HUES64 (cell line): Measurements from ENCODE around the gene POGLUT3. TPM values are rescaled to one million over a fixed set of nuclear protein-coding genes. Genes with fewer than 3 reads are reported as not detected.

Source experiments
- H3K27ac ChIP-seq: 2 replicates; pipeline ENCODE4 v1.7.0; 2013; ENCODE audit warnings: low read depth, low read length, inconsistent platforms
- H3K27me3 ChIP-seq: 2 replicates; pipeline ENCODE4 v1.6.1; 2013; ENCODE audit warnings: mild to moderate bottlenecking, low read length; ENCODE audit not compliant: insufficient read depth
- H3K36me3 ChIP-seq: 2 replicates; pipeline ENCODE4 v1.6.1; 2013; ENCODE audit warnings: mild to moderate bottlenecking, low read length; ENCODE audit not compliant: insufficient read depth
- H3K4me1 ChIP-seq: 2 replicates; pipeline ENCODE4 v1.6.1; 2013; ENCODE audit warnings: mild to moderate bottlenecking, low read length, moderate library complexity; ENCODE audit not compliant: insufficient read depth
- H3K4me3 ChIP-seq: 2 replicates; pipeline ENCODE4 v1.5.1; 2013; ENCODE audit warnings: mild to moderate bottlenecking, low read length, moderate library complexity
- H3K9ac ChIP-seq: 2 replicates; pipeline ENCODE4 v1.6.1; 2013; ENCODE audit warnings: mild to moderate bottlenecking, low read depth, low read length
- H3K9me3 ChIP-seq: 2 replicates; pipeline ENCODE4 v1.6.1; 2013; ENCODE audit warnings: low read depth, low read length; ENCODE audit not compliant: insufficient read depth
- WGBS: fragments of 150-250, 120-280 bp; methylation state at CpG from one replicate; pipeline ENCODE4 v1.1.7; 2013; ENCODE audit warnings: missing lambda C conversion rate; 5-methylcytosine and 5-hydroxymethylcytosine counted together
- polyA plus RNA-seq, 2 experiments: library from polyadenylated mRNA; stranded (reverse); fragments of 50-300 nt; gene quantifications; one replicate each; pipeline ENCODE4 v1.2.3, GENCODE V29; 2013

Gene POGLUT3, protein sequence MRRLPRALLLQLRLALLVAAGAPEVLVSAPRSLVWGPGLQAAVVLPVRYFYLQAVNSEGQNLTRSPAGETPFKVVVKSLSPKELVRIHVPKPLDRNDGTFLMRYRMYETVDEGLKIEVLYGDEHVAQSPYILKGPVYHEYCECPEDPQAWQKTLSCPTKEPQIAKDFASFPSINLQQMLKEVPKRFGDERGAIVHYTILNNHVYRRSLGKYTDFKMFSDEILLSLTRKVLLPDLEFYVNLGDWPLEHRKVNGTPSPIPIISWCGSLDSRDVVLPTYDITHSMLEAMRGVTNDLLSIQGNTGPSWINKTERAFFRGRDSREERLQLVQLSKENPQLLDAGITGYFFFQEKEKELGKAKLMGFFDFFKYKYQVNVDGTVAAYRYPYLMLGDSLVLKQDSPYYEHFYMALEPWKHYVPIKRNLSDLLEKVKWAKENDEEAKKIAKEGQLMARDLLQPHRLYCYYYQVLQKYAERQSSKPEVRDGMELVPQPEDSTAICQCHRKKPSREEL
- polyA plus RNA-seq (2013, experiment 1 of 2): 15.5 TPM
- polyA plus RNA-seq (2013, experiment 2 of 2): 19.8 TPM

DNA sequence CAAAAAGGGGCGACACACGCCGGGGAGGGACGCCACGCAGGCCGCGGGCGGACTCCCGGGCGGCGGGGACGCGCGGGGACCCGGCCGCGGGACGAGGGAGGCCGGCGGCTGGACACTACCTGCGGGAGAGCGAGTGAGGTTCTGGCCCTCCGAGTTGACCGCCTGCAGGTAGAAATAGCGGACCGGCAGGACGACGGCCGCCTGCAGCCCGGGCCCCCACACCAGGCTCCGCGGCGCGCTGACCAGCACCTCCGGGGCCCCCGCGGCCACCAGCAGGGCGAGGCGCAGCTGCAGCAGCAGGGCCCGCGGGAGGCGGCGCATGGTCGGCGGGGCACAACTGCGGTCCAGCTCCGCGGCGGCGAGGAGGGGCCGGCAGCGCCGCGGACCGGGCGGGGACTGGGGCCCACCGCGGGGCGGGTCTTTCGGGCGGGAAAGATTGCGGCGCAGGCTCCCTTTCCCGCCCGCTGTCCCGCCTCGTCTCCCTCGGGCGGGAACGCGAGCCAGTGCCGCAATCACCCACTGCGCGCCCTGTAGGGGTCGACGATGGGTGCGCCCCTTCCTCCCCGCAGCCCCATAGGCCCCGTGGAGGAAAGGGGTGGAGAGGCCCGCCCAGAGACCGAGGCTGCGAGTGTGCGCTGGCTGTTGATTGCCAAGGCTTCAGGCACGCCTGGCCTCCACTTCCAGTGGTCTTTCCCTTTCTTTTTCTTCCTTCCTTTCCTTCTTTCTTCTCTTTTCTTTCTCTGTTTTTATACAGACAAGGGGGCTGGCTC lies at the start of gene POGLUT3:
TSS of gene POGLUT3 (minus strand) at position 339 of the 770 bp plus-strand sequence. CDS start at position 321, 18 bp downstream.
- Histone ChIP-seq H3K27me3 (peaks cover 8% of the 10 kb centered on the region), H3K9ac (peak within 1 kb of the TSS; percentile 79), H3K4me3 (peak within 1 kb of the TSS; percentile 62), H3K9me3 (no peaks in the 10 kb centered on the region), H3K4me1 (peaks cover 10% of the 10 kb centered on the region; the same call in 1 of the 2 replicates), H3K36me3 (no peaks in the 10 kb centered on the region), H3K27ac (peak within 1 kb of the TSS; percentile 78)
- WGBS: 2% methylated on average over 84 of the region's 84 CpGs

- Histone ChIP-seq H3K9ac (no peak overlapping the region), H3K27ac (no peak overlapping the region), H3K27me3 (no peaks in the 10 kb centered on the region), H3K4me3 (no peak overlapping the region), H3K4me1 (no peaks in the 10 kb centered on the region), H3K9me3 (no peaks in the 10 kb centered on the region), H3K36me3 (no peaks in the 10 kb centered on the region)
- WGBS: 78% methylated on average over 5 of the region's 5 CpGs
Measured at GRCh38 chr11:108545909-108546501, 47.8 kb upstream of the POGLUT3 start.

DNA sequence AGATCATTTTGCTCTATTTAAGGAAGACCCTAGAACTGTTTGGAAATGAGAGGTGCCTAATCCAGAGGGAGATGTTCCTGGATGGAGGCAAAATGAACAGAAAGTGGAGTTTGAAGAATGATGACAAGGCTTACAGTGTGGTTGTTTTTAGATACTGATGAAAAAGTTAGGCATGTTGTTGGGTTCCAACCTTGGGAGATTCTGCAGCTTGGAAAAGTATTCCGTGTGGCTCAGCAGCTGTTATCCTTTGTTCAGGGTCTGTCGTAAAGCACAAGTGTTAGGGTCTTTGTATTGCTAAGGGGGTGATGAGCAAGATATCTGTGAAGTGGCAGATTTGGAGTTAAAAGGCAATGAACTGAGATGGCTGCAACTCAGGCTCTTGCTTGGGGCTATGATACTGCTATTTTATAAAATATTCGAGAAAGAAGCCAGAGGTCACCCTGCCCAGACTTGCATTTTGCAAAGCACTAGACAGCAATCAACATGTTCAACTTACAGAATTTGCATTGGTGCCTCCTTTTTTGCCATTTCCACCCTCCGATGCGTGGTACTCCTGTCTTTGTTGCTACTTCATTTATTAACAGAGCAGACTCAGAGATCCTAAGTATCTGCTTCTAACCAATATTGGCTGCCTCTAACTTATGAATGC lies 45.3 kb upstream of the POGLUT3 start:
- Histone ChIP-seq H3K36me3 (no peaks in the 10 kb centered on the region), H3K27ac (no peak overlapping the region), H3K9ac (no peak overlapping the region), H3K27me3 (no peaks in the 10 kb centered on the region), H3K9me3 (no peaks in the 10 kb centered on the region), H3K4me1 (peaks cover 11% of the 10 kb centered on the region; the same call in 1 of the 2 replicates), H3K4me3 (no peak overlapping the region)
- 79% methylated on average over 5 of the region's 5 CpGs for WGBS

GRCh38 chr11:108541531-108541930 lies 43.3 kb upstream of the POGLUT3 start:
- no peaks in the 10 kb centered on the region for H3K27me3 ChIP-seq
- no peak overlapping the region for H3K9ac ChIP-seq
- no peak overlapping the region for H3K27ac ChIP-seq
- peaks cover 12% of the 10 kb centered on the region; the same call in 1 of the 2 replicates for H3K4me1 ChIP-seq
- no peaks in the 10 kb centered on the region for H3K9me3 ChIP-seq
- no peak overlapping the region for H3K4me3 ChIP-seq
- no peaks in the 10 kb centered on the region for H3K36me3 ChIP-seq

DNA sequence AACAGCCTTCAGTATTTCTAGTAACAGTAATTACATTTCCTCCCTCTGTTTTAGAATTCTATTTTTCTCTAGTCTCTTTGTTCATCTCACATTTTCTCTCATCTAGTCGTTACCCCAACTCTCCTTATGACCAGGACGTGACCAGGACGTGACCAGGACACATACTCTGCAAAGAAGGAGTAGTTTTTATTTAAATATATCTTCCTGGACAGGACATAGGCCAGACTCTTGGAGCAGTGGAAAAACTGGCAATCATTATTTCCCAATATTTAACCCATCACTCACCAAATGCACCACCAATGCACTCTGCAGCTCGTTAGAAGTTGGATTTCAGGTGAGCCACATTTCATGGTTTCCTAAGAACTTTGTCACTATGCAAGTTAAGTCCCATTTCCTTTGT lies 40.3 kb upstream of the POGLUT3 start:
- Histone ChIP-seq H3K9me3 (no peaks in the 10 kb centered on the region), H3K4me3 (no peak overlapping the region), H3K27ac (no peak overlapping the region), H3K27me3 (no peaks in the 10 kb centered on the region), H3K4me1 (peaks cover 12% of the 10 kb centered on the region; the same call in 1 of the 2 replicates), H3K36me3 (no peaks in the 10 kb centered on the region), H3K9ac (no peak overlapping the region)
- 82% methylated on average over 2 of the region's 4 CpGs for WGBS

- Histone ChIP-seq H3K36me3 (no peaks in the 10 kb centered on the region), H3K9me3 (no peaks in the 10 kb centered on the region)
- WGBS: 87% methylated on average over 8 of the region's 8 CpGs
Measured at GRCh38 chr11:108538022-108538424, 39.8 kb upstream of the POGLUT3 start.

DNA sequence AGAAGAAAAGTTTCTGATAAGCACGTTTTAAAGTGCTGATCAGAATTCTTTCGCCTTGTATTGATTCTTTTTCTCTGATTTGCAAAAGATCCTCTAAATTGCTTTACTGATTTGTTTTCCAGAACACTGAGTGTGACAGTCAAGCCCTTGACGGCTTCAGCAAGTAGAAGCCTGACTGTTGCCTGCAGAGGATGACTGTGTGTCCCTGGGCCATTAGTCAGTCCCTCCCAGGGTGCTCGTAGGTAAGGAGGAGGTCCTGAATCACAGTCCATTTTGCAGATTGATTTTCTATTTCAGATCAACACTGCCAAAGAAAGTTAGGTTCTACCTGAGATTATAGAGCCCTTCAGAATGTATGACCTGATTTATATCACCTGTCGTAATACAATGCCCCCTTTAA lies 38.6 kb upstream of the POGLUT3 start:
- no peaks in the 10 kb centered on the region for H3K36me3 ChIP-seq
- 90% methylated on average over 5 of the region's 5 CpGs for WGBS
- no peaks in the 10 kb centered on the region for H3K9me3 ChIP-seq
- H3K27me3 ChIP-seq: no peaks in the 10 kb centered on the region
- peaks cover 12% of the 10 kb centered on the region; the same call in 1 of the 2 replicates for H3K4me1 ChIP-seq
- H3K4me3 ChIP-seq: no peak overlapping the region
- H3K27ac ChIP-seq: no peak overlapping the region
- H3K9ac ChIP-seq: no peak overlapping the region

More at GRCh38 chr11:108538022-108538424, 39.8 kb upstream of the POGLUT3 start:
- H3K4me1 ChIP-seq: peaks cover 12% of the 10 kb centered on the region; the same call in 1 of the 2 replicates
- no peaks in the 10 kb centered on the region for H3K27me3 ChIP-seq
- H3K4me3 ChIP-seq: no peak overlapping the region
- no peak overlapping the region for H3K27ac ChIP-seq
- no peak overlapping the region for H3K9ac ChIP-seq

- Histone ChIP-seq H3K4me3 (no peak overlapping the region), H3K27ac (no peak overlapping the region), H3K27me3 (no peaks in the 10 kb centered on the region), H3K9me3 (no peaks in the 10 kb centered on the region), H3K36me3 (no peaks in the 10 kb centered on the region), H3K4me1 (peaks cover 12% of the 10 kb centered on the region; the same call in 1 of the 2 replicates), H3K9ac (no peak overlapping the region)
- 91% methylated on average over 6 of the region's 6 CpGs for WGBS
Measured at GRCh38 chr11:108535384-108535955, 37.3 kb upstream of the POGLUT3 start.

DNA sequence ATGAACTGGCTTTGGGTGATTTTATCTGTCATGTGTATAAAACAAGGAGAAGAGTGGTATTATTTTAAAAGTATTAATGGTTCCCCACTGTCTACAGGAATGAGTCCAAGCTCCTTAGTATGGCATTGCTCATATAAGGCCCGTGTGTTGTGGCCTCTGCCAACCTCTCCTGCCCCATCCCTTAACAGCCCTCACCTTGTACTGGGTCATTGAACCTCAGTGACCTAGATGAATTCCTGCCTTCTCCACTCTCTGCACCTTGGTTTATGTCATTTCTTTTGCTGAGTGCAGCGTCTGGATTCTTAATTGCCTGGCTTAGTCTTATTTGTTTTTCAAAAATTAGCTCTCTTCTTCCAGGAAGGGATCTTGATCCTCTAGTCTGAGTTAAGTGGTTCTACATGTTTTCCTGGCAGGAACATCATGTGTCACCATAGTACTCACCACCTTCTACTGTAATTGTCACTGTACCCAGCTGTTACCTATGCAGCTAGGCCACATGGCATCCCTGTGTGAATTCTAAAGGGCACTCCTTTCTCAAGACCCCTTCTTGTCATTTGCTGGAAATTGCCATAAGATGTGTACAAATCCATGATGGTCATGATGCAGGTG lies 36.2 kb upstream of the POGLUT3 start:
- WGBS: 95% methylated on average over 2 of the region's 2 CpGs
- no peak overlapping the region for H3K9ac ChIP-seq
- no peaks in the 10 kb centered on the region for H3K36me3 ChIP-seq
- H3K4me3 ChIP-seq: no peak overlapping the region
- H3K4me1 ChIP-seq: peaks cover 11% of the 10 kb centered on the region; the same call in 1 of the 2 replicates
- H3K27ac ChIP-seq: no peak overlapping the region
- H3K27me3 ChIP-seq: no peaks in the 10 kb centered on the region
- H3K9me3 ChIP-seq: no peaks in the 10 kb centered on the region

DNA sequence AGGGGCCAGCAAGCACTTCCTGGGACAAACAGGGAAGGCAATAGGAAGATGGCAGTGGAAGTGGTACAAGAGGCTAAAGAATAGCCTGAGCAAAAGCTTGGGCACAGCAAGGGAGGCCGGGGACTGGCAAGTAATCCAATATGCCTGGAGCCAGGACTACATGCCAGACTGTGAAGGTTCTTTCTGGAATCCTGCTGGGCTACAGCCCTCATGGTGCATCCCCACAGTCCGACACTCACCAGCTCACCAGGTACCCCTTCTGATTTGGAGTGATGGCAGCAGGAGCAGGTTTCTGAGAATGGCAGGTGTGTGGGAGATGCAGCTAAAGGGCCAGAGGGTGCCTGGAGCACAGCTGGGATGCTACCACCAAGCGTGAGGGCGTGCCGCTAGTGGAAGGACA lies 32.2 kb upstream of the POGLUT3 start:
- Histone ChIP-seq H3K9me3 (no peaks in the 10 kb centered on the region), H3K27ac (no peak overlapping the region), H3K36me3 (no peaks in the 10 kb centered on the region), H3K4me3 (no peak overlapping the region), H3K27me3 (no peaks in the 10 kb centered on the region), H3K9ac (no peak overlapping the region), H3K4me1 (no peaks in the 10 kb centered on the region)
- WGBS: 92% methylated on average over 5 of the region's 5 CpGs
